ENCODE results near the gene HDAC1. TPM values are rescaled to one million over a fixed set of nuclear protein-coding genes. Genes with fewer than 3 reads are reported as not detected.

HDAC1 gene
- total and polyA plus RNA-seq, 2 of the 8 experiments (the other 6 are each of a cell fraction or from before 2014, with no cell fraction given): 111 to 125 TPM

GRCh38 chr1:32372149-32372756 is 80.4 kb downstream of the HDAC1 start:
- FAIRE-seq (no peak), DNase-seq (ENCODE audit: low read depth in 1 of 2, low spot score in 2 of 2) (no peak)
- H3K9ac ChIP-seq (replicated peaks in 1 of 4; ENCODE audit: extremely low read depth in 1 of 4, low read depth in 3 of 4, low read length in 3 of 4): peak overlapping the region in 1 of 4 experiments; percentile 58; a peak in 1 of 7 replicates
- POLR2A ChIA-PET (ENCODE audit: partially characterized antibody): interaction anchor here (0.7 to 3.0 kb wide), 9 partner anchors 9 to 132 kb away, joined by 3 to 17 read pairs (median 4); partner anchors contain the start of genes BSDC1, FAM229A and TSSK3
- no peak overlapping the region for H3K56ac ChIP-seq (replicated peaks; ENCODE audit: insufficient read length, low read depth, low read length)
- H3K27me3 ChIP-seq (replicated peaks in 1 of 4; ENCODE audit: control insufficient read depth in 3 of 4, extremely low read depth in 1 of 4, insufficient read depth in 3 of 4, low read length in 3 of 4): no peaks in the 10 kb centered on the region
- no peaks in the 10 kb centered on the region for H3K4me1 ChIP-seq (replicated peaks in 1 of 4; ENCODE audit: control insufficient read depth in 3 of 4, insufficient read depth in 4 of 4, low read length in 3 of 4)
- H4K20me1 ChIP-seq (replicated peaks in 1 of 2; ENCODE audit: control insufficient read depth in 1 of 2, insufficient read depth in 2 of 2, low read length in 2 of 2): peaks cover 0 to 2% of the 10 kb centered on the region in 2 experiments
- no peak overlapping the region for H4K5ac ChIP-seq (ENCODE audit: insufficient read length, low read depth, low read length)
- no peaks in the 10 kb centered on the region for H3K9me3 ChIP-seq (ENCODE audit: insufficient read depth in 2 of 2, low read depth in 1 of 2, low read length in 1 of 2)
- H2BK15ac ChIP-seq (ENCODE audit: low read length): no peak overlapping the region
- H3K4me2 ChIP-seq (ENCODE audit: insufficient read depth in 1 of 2, low read depth in 2 of 2, low read length in 2 of 2): no peak overlapping the region
- TF ChIP-seq JUND (IDR thresholded peaks at IDR 0.05; ENCODE audit: low read length) (no peak), RAD21 (IDR thresholded peaks at IDR 0.05 in 1 of 2, conservative IDR thresholded peaks at IDR 0.05 in 1 of 2; ENCODE audit: low read depth in 2 of 2, low read length in 2 of 2) (peak; percentile 33 to 41; a peak in 3 of 4 replicates), CTCF (IDR thresholded peaks at IDR 0.05; ENCODE audit: control extremely low read depth in 1 of 3, insufficient read depth in 1 of 3, low read depth in 1 of 3, low read length in 3 of 3) (peak in 1 of 3 experiments; percentile 19; a peak in 1 of 4 replicates)
- H2AFZ ChIP-seq (ENCODE audit: low read length): no peak overlapping the region
- no peak overlapping the region for H2BK20ac ChIP-seq (ENCODE audit: low read length)
- no peaks in the 10 kb centered on the region for H3K79me2 ChIP-seq (ENCODE audit: control insufficient read depth in 1 of 2, insufficient read depth in 2 of 2, low read length in 2 of 2)
- H3K4me3 ChIP-seq (ENCODE audit: extremely low read depth in 1 of 4, insufficient read depth in 2 of 4, low read depth in 3 of 4, low read length in 4 of 4): no peak overlapping the region
- H3K18ac ChIP-seq (ENCODE audit: extremely low read depth, low read length): no peak overlapping the region
- no peak overlapping the region for H2BK5ac ChIP-seq (ENCODE audit: low read depth, low read length)
- H3K23me2 ChIP-seq (ENCODE audit: low read depth, low read length): no peaks in the 10 kb centered on the region
- no peak overlapping the region for H2AK5ac ChIP-seq (ENCODE audit: low read depth, low read length)
- H3K79me1 ChIP-seq (ENCODE audit: low read depth, low read length): no peaks in the 10 kb centered on the region
- H3K23ac ChIP-seq (ENCODE audit: insufficient read length): no peak overlapping the region
- WGBS, 2 experiments (ENCODE audit: extremely low coverage in 1 of 2, insufficient coverage in 1 of 2, insufficient read length in 1 of 2, insufficient replicate concordance in 2 of 2, low coverage in 1 of 2, low lambda C conversion rate in 2 of 2, missing lambda C conversion rate in 1 of 2): 90% methylated on average over 5 of the region's 5 CpGs; no CpG with 5 or more reads in 1 of the 2 experiments
- no peak overlapping the region for H3K27ac ChIP-seq (ENCODE audit: low read depth, low read length)
- CTCF ChIA-PET (ENCODE audit: partially characterized antibody): interaction anchor here (1.0 to 1.2 kb wide), 3 partner anchors 9 to 156 kb away, joined by 3 to 6 read pairs (median 4); partner anchors contain the start of gene TSSK3
- H3K36me3 ChIP-seq (ENCODE audit: control insufficient read depth in 2 of 4, insufficient read depth in 4 of 4, low read length in 3 of 4): peaks cover 7 to 65% (median 52%) of the 10 kb centered on the region in 4 experiments; a peak in 7 of 8 replicates
- H2BK120ac ChIP-seq (replicated peaks; ENCODE audit: low read depth, low read length): no peak overlapping the region
- no peak overlapping the region for H2BK12ac ChIP-seq (ENCODE audit: low read depth, low read length)
- no peak overlapping the region for H3K4ac ChIP-seq (replicated peaks; ENCODE audit: insufficient read length, low read depth, low read length)
- no peak overlapping the region for H4K91ac ChIP-seq (replicated peaks; ENCODE audit: insufficient read length, low read length)
- no peak overlapping the region for H4K8ac ChIP-seq (ENCODE audit: extremely low read depth, insufficient read depth, low read length)
- no peak overlapping the region for H3K14ac ChIP-seq (ENCODE audit: insufficient read length)
